Kidney epithelial cell (primary cell): ENCODE measurements around the gene SCN3B. TPM values are rescaled to one million over a fixed set of nuclear protein-coding genes. Genes with fewer than 3 reads are reported as not detected.

ENCODE experiments used
- DNase-seq: peaks from one replicate; pipeline ENCODE4 v3.0.0-alpha.2; 2010; ENCODE audit warnings: low read depth
- H3K27me3 ChIP-seq: 2 replicates; pipeline ENCODE4 v1.6.0; 2011; ENCODE audit warnings: low read length; ENCODE audit not compliant: control insufficient read depth, insufficient read depth
- H3K36me3 ChIP-seq: 2 replicates; pipeline ENCODE4 v1.5.1; 2011; ENCODE audit warnings: low read length; ENCODE audit not compliant: control insufficient read depth, insufficient read depth
- H3K4me3 ChIP-seq: 2 replicates; pipeline ENCODE4 v1.5.1; 2011; ENCODE audit warnings: low read depth, mild to moderate bottlenecking, control low read depth, low read length
- CTCF ChIP-seq: IDR thresholded peaks from 2 replicates; pipeline ENCODE4 v1.5.1; 2011; ENCODE audit warnings: mild to moderate bottlenecking, moderate library complexity, low read length, control low read depth, inconsistent platforms; ENCODE audit not compliant: insufficient read depth, poor library complexity, severe bottlenecking
- total RNA-seq: library from RNA; depleted of rRNA; stranded (reverse); fragments of >200 nt; gene quantifications from 2 replicates; pipeline ENCODE4 v1.2.3, GENCODE V29; 2015

The SCN3B gene, protein sequence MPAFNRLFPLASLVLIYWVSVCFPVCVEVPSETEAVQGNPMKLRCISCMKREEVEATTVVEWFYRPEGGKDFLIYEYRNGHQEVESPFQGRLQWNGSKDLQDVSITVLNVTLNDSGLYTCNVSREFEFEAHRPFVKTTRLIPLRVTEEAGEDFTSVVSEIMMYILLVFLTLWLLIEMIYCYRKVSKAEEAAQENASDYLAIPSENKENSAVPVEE
- 2.1 and 2.4 TPM in 2 replicates for total RNA-seq

- TF ChIP-seq CTCF: no peak
- DNase-seq: peak; percentile 26
- Histone ChIP-seq H3K27me3 (peaks cover 16% of the 10 kb centered on the region), H3K36me3 (no peaks in the 10 kb centered on the region), H3K4me3 (peak within 1 kb of the TSS; percentile 68)
Measured at GRCh38 chr11:123654566-123655081, at the start of gene SCN3B. TSS of gene SCN3B (minus strand) at chr11:123654624. CDS start at chr11:123653801, 823 bp downstream.

DNA sequence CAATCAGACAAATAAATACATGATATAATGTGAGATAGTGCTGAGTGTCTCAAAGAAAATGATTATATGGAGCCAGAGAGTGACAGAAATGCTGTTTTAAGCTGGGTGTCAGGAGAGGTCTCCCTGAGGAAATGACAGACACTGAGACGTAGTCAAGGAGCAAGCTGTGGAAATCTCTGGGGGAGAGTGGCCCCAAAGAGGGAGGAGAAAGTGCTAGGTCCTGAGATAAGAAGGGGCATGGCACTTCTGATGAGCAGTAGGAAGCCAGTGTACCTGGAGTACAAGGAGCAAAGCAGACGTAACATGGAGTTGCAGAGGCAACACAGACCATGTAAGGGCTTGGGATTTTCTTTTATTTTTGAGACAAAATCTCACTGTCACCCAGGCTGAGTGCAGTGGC lies 48.3 kb upstream of the SCN3B start:
- DNase-seq: no peak
- H3K27me3 ChIP-seq: no peaks in the 10 kb centered on the region
- H3K36me3 ChIP-seq: no peaks in the 10 kb centered on the region
- no peak overlapping the region for H3K4me3 ChIP-seq
- no peak for TF ChIP-seq CTCF

- Histone ChIP-seq H3K4me3 (no peak overlapping the region), H3K36me3 (no peaks in the 10 kb centered on the region), H3K27me3 (no peaks in the 10 kb centered on the region)
- DNase-seq: no peak
- TF ChIP-seq CTCF: no peak
Measured at GRCh38 chr11:123702139-123702538, 47.7 kb upstream of the SCN3B start.

DNA sequence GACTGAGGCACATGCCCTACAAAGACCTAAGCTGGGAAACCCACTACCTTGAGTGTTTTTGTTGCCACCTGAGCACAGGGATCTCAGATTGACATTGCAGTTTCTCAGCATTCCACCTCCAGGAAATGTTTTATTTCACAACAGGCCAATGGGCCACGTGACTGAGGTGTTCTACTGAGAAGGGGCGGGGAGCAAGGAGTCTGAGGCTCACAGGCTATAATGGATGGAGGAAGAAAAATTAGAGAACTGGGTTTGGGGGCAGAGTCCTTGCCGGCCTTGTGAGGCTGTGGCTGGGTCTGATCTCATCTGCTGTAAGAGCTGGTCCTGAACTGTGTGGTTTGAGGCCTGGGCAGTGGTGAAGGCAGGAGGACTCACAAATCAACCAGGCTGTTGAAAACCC lies 46.3 kb upstream of the SCN3B start:
- no peak overlapping the region for H3K4me3 ChIP-seq
- no peak for DNase-seq
- H3K27me3 ChIP-seq: no peaks in the 10 kb centered on the region
- TF ChIP-seq CTCF: no peak
- no peaks in the 10 kb centered on the region for H3K36me3 ChIP-seq

GRCh38 chr11:123698546-123699127 lies 44.2 kb upstream of the SCN3B start:
- H3K27me3 ChIP-seq: no peaks in the 10 kb centered on the region
- H3K4me3 ChIP-seq: no peak overlapping the region
- H3K36me3 ChIP-seq: no peaks in the 10 kb centered on the region
- DNase-seq: no peak
- TF ChIP-seq CTCF: no peak
